Neural cell (in vitro differentiated cells): ENCODE measurements around the gene RGS10. TPM values are rescaled to one million over a fixed set of nuclear protein-coding genes. Genes with fewer than 3 reads are reported as not detected.

Source experiments
- H2AFZ ChIP-seq: fragments of 200-600, 300-800 bp; sonication (generic), shearing (Covaris generic); 2 replicates; pipeline ENCODE4 v1.6.0; 2014; ENCODE audit warnings: low read depth, mild to moderate bottlenecking, antibody characterized with exemption, low read length, moderate library complexity
- H3F3A ChIP-seq: fragments of 200-600 bp; shearing (Covaris generic); 2 replicates; pipeline ENCODE4 v1.6.1; 2016; ENCODE audit warnings: mild to moderate bottlenecking, moderate library complexity, mixed read lengths, antibody characterized with exemption, low read length; ENCODE audit not compliant: insufficient read depth, poor library complexity, severe bottlenecking
- H3K27ac ChIP-seq: fragments of 200-600, 300-800 bp; sonication (generic), shearing (Covaris generic); 2 replicates; pipeline ENCODE4 v1.5.1; 2014; ENCODE audit warnings: mild to moderate bottlenecking, low read length, moderate library complexity
- H3K27me3 ChIP-seq: fragments of 300-800, 200-600 bp; sonication (generic), shearing (Covaris generic); 2 replicates; pipeline ENCODE4 v1.6.0; 2014; ENCODE audit warnings: mild to moderate bottlenecking, low read depth, low read length, moderate library complexity; ENCODE audit not compliant: insufficient read depth
- H3K36me3 ChIP-seq: fragments of 300-800, 200-600 bp; sonication (generic), shearing (Covaris generic); 2 replicates; pipeline ENCODE4 v1.5.1; 2014; ENCODE audit warnings: mild to moderate bottlenecking, antibody characterized with exemption, low read length, moderate library complexity; ENCODE audit not compliant: insufficient read depth
- H3K4me2 ChIP-seq: fragments of 300-800, 200-600 bp; sonication (generic), shearing (Covaris generic); 2 replicates; pipeline ENCODE4 v1.6.0; 2014; ENCODE audit warnings: mild to moderate bottlenecking, low read length
- H3K4me3 ChIP-seq: fragments of 300-800, 200-600 bp; sonication (generic), shearing (Covaris generic); 2 replicates; pipeline ENCODE4 v1.5.1; 2014; ENCODE audit warnings: mild to moderate bottlenecking, low read length, moderate library complexity
- H3K79me2 ChIP-seq: fragments of 200-600 bp; shearing (Covaris generic); replicated peaks from 2 replicates; pipeline ENCODE4 v1.6.0; 2014; ENCODE audit warnings: mild to moderate bottlenecking, low read length, moderate library complexity; ENCODE audit not compliant: insufficient read depth
- H3K9ac ChIP-seq: fragments of 300-800, 200-600 bp; sonication (generic), shearing (Covaris generic); 2 replicates; pipeline ENCODE4 v1.6.1; 2016; ENCODE audit warnings: mild to moderate bottlenecking, low read length, mixed read lengths
- H3K9me2 ChIP-seq: fragments of 200-600 bp; shearing (Covaris generic); 2 replicates; pipeline ENCODE4 v1.6.1; 2016; ENCODE audit warnings: mild to moderate bottlenecking, low read length, mixed read lengths; ENCODE audit not compliant: insufficient read depth
- H3K9me3 ChIP-seq: fragments of 200-600, 300-800 bp; sonication (generic), shearing (Covaris generic); 2 replicates; pipeline ENCODE4 v1.6.1; 2016; ENCODE audit warnings: mild to moderate bottlenecking, mixed run types, low read length, moderate library complexity, mixed read lengths
- H4K20me1 ChIP-seq: fragments of 200-600 bp; shearing (Covaris generic); 2 replicates; pipeline ENCODE4 v1.6.1; 2016; ENCODE audit warnings: mild to moderate bottlenecking, mixed run types; ENCODE audit not compliant: insufficient read depth
- CTCF ChIP-seq: fragments of 450-650 bp; IDR thresholded peaks from 2 replicates; pipeline ENCODE4 v1.5.1; 2014; ENCODE audit warnings: antibody characterized with exemption, mild to moderate bottlenecking, moderate library complexity; ENCODE audit not compliant: poor library complexity, severe bottlenecking
- EP300 ChIP-seq: fragments of 450-650 bp; conservative IDR thresholded peaks from 2 replicates; pipeline ENCODE4 v1.6.1; 2014; ENCODE audit warnings: antibody characterized with exemption, mild to moderate bottlenecking, moderate library complexity; ENCODE audit not compliant: poor library complexity, severe bottlenecking
- EZH2 ChIP-seq: fragments of 200-600, 300-800 bp; shearing (Covaris generic), sonication (generic); IDR thresholded peaks from 2 replicates; pipeline ENCODE4 v1.6.1; 2014; ENCODE audit warnings: antibody characterized with exemption, low read length, borderline replicate concordance, mild to moderate bottlenecking; ENCODE audit not compliant: insufficient read depth, poor library complexity, severe bottlenecking
- MXI1 ChIP-seq: fragments of 450-650 bp; conservative IDR thresholded peaks from 2 replicates; pipeline ENCODE4 v1.6.1; 2014; ENCODE audit warnings: antibody characterized with exemption, mild to moderate bottlenecking; ENCODE audit not compliant: poor library complexity, severe bottlenecking
- POLR2AphosphoS5 ChIP-seq: IDR thresholded peaks from 2 replicates; pipeline ENCODE4 v1.6.1; 2012
- RAD21 ChIP-seq: fragments of 450-650 bp; conservative IDR thresholded peaks from 2 replicates; pipeline ENCODE4 v1.6.1; 2014; ENCODE audit warnings: antibody characterized with exemption, mild to moderate bottlenecking, moderate library complexity
- SMC3 ChIP-seq: fragments of 450-650 bp; conservative IDR thresholded peaks from 2 replicates; pipeline ENCODE4 v1.6.1; 2014; ENCODE audit warnings: antibody characterized with exemption, mild to moderate bottlenecking, moderate library complexity; ENCODE audit not compliant: poor library complexity
- TAF1 ChIP-seq: IDR thresholded peaks from 2 replicates; pipeline ENCODE4 v1.6.1; 2012; ENCODE audit warnings: low read depth
- polyA plus RNA-seq: library from polyadenylated mRNA; depleted of rRNA; stranded (reverse); fragments of >200 nt; gene quantifications from 2 replicates; pipeline ENCODE4 v1.2.3, GENCODE V29; 2014
- TF ChIP-seq, protein P1 (sequence below): IDR thresholded peaks from 2 replicates; pipeline ENCODE4 v1.6.1; 2012; ENCODE audit warnings: borderline replicate concordance

Gene RGS10
- polyA plus RNA-seq, 1 donor from 2014 or later = 2.6 TPM

GRCh38 chr10:119479532-119479931 lies 63.0 kb downstream of the RGS10 start:
- Histone ChIP-seq H3K27me3 (no peaks in the 10 kb centered on the region), H4K20me1 (no peaks in the 10 kb centered on the region), H3K9me2 (no peaks in the 10 kb centered on the region), H3K9ac (no peak overlapping the region), H2AFZ (no peak overlapping the region), H3K9me3 (no peaks in the 10 kb centered on the region), H3K79me2 (no peaks in the 10 kb centered on the region), H3K36me3 (no peaks in the 10 kb centered on the region), H3K27ac (no peak overlapping the region), H3F3A (no peaks in the 10 kb centered on the region), H3K4me2 (no peak overlapping the region), H3K4me3 (no peak overlapping the region)
- TF ChIP-seq RAD21 = no peak

DNA sequence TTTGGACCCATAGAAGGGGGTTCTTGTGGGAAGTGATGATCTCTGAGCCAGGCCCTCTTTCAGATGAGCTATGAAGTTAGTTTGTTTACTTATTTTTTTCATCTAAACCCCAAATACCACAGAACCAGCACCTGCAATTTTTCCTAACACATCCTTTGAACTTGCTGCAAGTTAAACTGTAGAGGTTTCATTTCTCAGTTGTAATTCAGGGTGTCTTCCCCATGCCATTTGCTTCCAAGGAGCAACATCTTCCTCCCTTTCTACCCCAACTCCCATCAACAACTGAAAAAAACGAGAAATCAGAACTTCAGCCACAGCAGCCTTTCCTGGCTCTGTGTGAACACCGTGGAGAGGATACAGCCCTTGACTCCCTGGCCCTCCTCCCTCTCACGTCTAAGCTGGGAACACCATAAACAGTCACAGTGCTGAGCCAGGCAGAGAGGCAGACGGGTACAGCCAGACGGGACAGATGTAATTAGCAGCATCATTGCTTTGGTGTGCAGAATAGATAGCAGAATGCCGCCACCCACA lies 63.6 kb downstream of the RGS10 start:
- H3K9ac ChIP-seq = no peak overlapping the region
- no peak overlapping the region for H3K27ac ChIP-seq
- H3K9me2 ChIP-seq = no peaks in the 10 kb centered on the region
- H3K79me2 ChIP-seq = no peaks in the 10 kb centered on the region
- H3K4me2 ChIP-seq = no peak overlapping the region
- no peak overlapping the region for H3K4me3 ChIP-seq
- H3K27me3 ChIP-seq = no peaks in the 10 kb centered on the region
- H3F3A ChIP-seq = no peaks in the 10 kb centered on the region
- H3K9me3 ChIP-seq = no peaks in the 10 kb centered on the region
- TF ChIP-seq RAD21 (no peak), TAF1 (no peak), SMC3 (no peak), CTCF (no peak), EZH2 (no peak), POLR2AphosphoS5 (no peak), EP300 (no peak), MXI1 (no peak)
- TF ChIP-seq, protein P1, sequence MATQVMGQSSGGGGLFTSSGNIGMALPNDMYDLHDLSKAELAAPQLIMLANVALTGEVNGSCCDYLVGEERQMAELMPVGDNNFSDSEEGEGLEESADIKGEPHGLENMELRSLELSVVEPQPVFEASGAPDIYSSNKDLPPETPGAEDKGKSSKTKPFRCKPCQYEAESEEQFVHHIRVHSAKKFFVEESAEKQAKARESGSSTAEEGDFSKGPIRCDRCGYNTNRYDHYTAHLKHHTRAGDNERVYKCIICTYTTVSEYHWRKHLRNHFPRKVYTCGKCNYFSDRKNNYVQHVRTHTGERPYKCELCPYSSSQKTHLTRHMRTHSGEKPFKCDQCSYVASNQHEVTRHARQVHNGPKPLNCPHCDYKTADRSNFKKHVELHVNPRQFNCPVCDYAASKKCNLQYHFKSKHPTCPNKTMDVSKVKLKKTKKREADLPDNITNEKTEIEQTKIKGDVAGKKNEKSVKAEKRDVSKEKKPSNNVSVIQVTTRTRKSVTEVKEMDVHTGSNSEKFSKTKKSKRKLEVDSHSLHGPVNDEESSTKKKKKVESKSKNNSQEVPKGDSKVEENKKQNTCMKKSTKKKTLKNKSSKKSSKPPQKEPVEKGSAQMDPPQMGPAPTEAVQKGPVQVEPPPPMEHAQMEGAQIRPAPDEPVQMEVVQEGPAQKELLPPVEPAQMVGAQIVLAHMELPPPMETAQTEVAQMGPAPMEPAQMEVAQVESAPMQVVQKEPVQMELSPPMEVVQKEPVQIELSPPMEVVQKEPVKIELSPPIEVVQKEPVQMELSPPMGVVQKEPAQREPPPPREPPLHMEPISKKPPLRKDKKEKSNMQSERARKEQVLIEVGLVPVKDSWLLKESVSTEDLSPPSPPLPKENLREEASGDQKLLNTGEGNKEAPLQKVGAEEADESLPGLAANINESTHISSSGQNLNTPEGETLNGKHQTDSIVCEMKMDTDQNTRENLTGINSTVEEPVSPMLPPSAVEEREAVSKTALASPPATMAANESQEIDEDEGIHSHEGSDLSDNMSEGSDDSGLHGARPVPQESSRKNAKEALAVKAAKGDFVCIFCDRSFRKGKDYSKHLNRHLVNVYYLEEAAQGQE = no peak
- no peak overlapping the region for H2AFZ ChIP-seq
- no peaks in the 10 kb centered on the region for H3K36me3 ChIP-seq
- H4K20me1 ChIP-seq = no peaks in the 10 kb centered on the region
